ENCODE results near the gene SINHCAF. TPM values are rescaled to one million over a fixed set of nuclear protein-coding genes. Genes with fewer than 3 reads are reported as not detected.
A peak's percentile ranks its signal among the peaks of the same experiment; 100 is the strongest.

SINHCAF gene
- total and polyA plus RNA-seq, 9 of the 15 experiments (the other 6 are each of a cell fraction or from before 2014, with no cell fraction given): 73.2 to 185 (median 110) TPM

DNA sequence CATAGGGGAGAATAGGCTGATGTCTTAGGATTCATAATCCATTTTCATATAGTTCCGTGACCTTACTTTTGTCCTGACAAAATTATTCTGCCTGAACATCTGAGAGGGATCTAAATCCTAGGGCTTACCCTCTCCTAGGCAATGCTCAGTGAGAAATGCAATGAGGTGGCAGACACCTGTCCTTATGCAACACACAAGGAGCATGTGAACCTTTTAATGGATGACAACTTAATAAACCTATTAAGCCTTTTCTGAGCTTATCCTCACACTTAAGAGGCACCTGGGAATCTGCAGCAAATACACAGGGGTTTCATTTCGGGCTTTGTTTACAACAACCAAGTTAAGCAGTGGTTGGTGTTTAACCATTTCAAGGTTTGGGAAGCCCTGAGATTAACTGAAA, 24.6 kb downstream of the SINHCAF start:
- peaks cover 37% of the 10 kb centered on the region for H4K20me1 ChIP-seq (replicated peaks; ENCODE audit: control insufficient read depth, insufficient read depth, low read length)
- no peak for DNase-seq (ENCODE audit: extremely low read depth in 1 of 4, low spot score in 3 of 4)
- intact Hi-C loops (cut with micrococcal nuclease): no loop called here
- H2AFZ ChIP-seq (ENCODE audit: low read depth, low read length): no peak overlapping the region
- no peak overlapping the region for H3K9ac ChIP-seq (ENCODE audit: insufficient read depth in 1 of 2, low read depth in 2 of 2, low read length in 2 of 2)
- no peak overlapping the region for H3K4me2 ChIP-seq (ENCODE audit: insufficient read depth, low read length)
- TF ChIP-seq, protein P1, sequence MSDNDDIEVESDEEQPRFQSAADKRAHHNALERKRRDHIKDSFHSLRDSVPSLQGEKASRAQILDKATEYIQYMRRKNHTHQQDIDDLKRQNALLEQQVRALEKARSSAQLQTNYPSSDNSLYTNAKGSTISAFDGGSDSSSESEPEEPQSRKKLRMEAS (CRISPR knock-in tag; IDR thresholded peaks at IDR 0.05): no peak
- no peak for TF ChIP-seq ZFPM2 (CRISPR knock-in tag; IDR thresholded peaks at IDR 0.05)
- no peaks in the 10 kb centered on the region; the same call in 1 of the 2 replicates for H3K9me3 ChIP-seq (replicated peaks; ENCODE audit: control insufficient read depth, insufficient read depth, low read depth, low read length)
- no peaks in the 10 kb centered on the region for H3K4me1 ChIP-seq (replicated peaks in 1 of 2; ENCODE audit: control insufficient read depth in 2 of 2, insufficient read depth in 2 of 2, low read length in 2 of 2)
- no peak overlapping the region for H3K4me3 ChIP-seq
- BruUV-seq (replicated peaks): no TSS peak
- H3K79me2 ChIP-seq (ENCODE audit: control insufficient read depth, insufficient read depth, low read length): peaks cover 96% of the 10 kb centered on the region
- FAIRE-seq: peak; percentile 65
- ATAC-seq: no peak
- peaks cover 92% of the 10 kb centered on the region for H3K36me3 ChIP-seq (ENCODE audit: control insufficient read depth, insufficient read depth, low read length)
- H3K27ac ChIP-seq (ENCODE audit: extremely low read depth, low read depth, low read length): no peak overlapping the region
- no peaks in the 10 kb centered on the region for H3K27me3 ChIP-seq (ENCODE audit: control insufficient read depth in 2 of 2, insufficient read depth in 2 of 2, low read length in 2 of 2)
- POLR2A ChIA-PET: interaction anchor here (0.7 kb wide), 2 partner anchors 23 to 25 kb away, joined by 3 read pairs; no protein-coding TSS in a partner anchor
- H3K9me1 ChIP-seq (ENCODE audit: control insufficient read depth, insufficient read depth, low read length): peaks cover 8% of the 10 kb centered on the region
- in situ Hi-C loops (cut with MboI): no loop called here
- CTCF ChIA-PET (ENCODE audit: low intra/inter-chr PET ratio): no interaction called here
- 67% methylated on average over 2 of the region's 2 CpGs for WGBS (ENCODE audit: insufficient coverage, low coverage, missing lambda C conversion rate)

DNA sequence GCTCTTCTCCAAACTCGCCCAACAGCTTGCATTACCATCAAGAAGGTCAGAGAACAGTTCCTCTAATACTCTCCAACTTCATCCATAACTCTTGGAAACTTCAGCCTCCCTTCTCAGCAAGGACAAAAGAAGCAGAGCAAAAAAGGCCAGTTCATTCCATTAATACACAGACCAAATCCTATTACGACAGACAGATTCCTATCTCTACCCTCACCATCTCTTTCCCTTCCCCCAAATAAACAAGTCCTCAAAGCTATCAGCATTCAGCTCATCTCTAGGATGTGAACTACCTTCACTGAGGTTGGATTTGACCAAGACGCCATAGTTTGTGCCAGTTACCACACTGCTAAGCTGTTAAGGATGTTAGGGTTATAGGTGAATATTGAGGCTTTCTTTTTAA, 25.2 kb downstream of the SINHCAF start:
- Histone ChIP-seq H2AFZ (ENCODE audit: low read depth, low read length) (no peak overlapping the region), H3K9ac (ENCODE audit: insufficient read depth in 1 of 2, low read depth in 2 of 2, low read length in 2 of 2) (no peak overlapping the region), H3K4me1 (replicated peaks in 1 of 2; ENCODE audit: control insufficient read depth in 2 of 2, insufficient read depth in 2 of 2, low read length in 2 of 2) (no peaks in the 10 kb centered on the region), H3K4me3 (no peak overlapping the region), H3K9me3 (replicated peaks; ENCODE audit: control insufficient read depth, insufficient read depth, low read depth, low read length) (no peaks in the 10 kb centered on the region; the same call in 1 of the 2 replicates), H3K79me2 (ENCODE audit: control insufficient read depth, insufficient read depth, low read length) (peaks cover 91% of the 10 kb centered on the region), H3K36me3 (ENCODE audit: control insufficient read depth, insufficient read depth, low read length) (peaks cover 91% of the 10 kb centered on the region), H3K9me1 (ENCODE audit: control insufficient read depth, insufficient read depth, low read length) (peaks cover 8% of the 10 kb centered on the region), H3K4me2 (ENCODE audit: insufficient read depth, low read length) (no peak overlapping the region), H4K20me1 (replicated peaks; ENCODE audit: control insufficient read depth, insufficient read depth, low read length) (peaks cover 32% of the 10 kb centered on the region), H3K27ac (ENCODE audit: extremely low read depth, low read depth, low read length) (no peak overlapping the region), H3K27me3 (ENCODE audit: control insufficient read depth in 2 of 2, insufficient read depth in 2 of 2, low read length in 2 of 2) (no peaks in the 10 kb centered on the region)
- in situ Hi-C loops (cut with MboI) (no loop called here), intact Hi-C loops (cut with micrococcal nuclease) (no loop called here)
- ChIA-PET CTCF (ENCODE audit: low intra/inter-chr PET ratio) (no interaction called here), POLR2A (interaction anchor here (0.7 kb wide), 2 partner anchors 9 to 23 kb away, joined by 3 to 4 read pairs; no protein-coding TSS in a partner anchor)
- WGBS (ENCODE audit: insufficient coverage, low coverage, missing lambda C conversion rate): 82% methylated on average over 3 of the region's 3 CpGs
- FAIRE-seq (no peak), ATAC-seq (no peak; the same call in 2 of the 3 replicates), DNase-seq (ENCODE audit: extremely low read depth in 1 of 4, low spot score in 3 of 4) (no peak)
- TF ChIP-seq KDM2B (CRISPR knock-in tag; IDR thresholded peaks at IDR 0.05): no peak
- TF ChIP-seq HDAC2 (IDR thresholded peaks at IDR 0.05): no peak
- no peak for TF ChIP-seq CAMTA2 (CRISPR knock-in tag; conservative IDR thresholded peaks at IDR 0.05)
- TF ChIP-seq POLR2A (conservative IDR thresholded peaks at IDR 0.05): 0 out of 2 replicates have a peak, but pooled peaks have one; percentile 29
- no peak for TF ChIP-seq TCF7L2 (IDR thresholded peaks at IDR 0.05; ENCODE audit: low read depth, low read length)
- no peak for TF ChIP-seq ZBTB17 (CRISPR knock-in tag; IDR thresholded peaks at IDR 0.05)
- BruUV-seq (replicated peaks): no TSS peak

Measured in K562 (cell line).